HepG2 (cell line): ENCODE results near the gene KCNJ4. TPM values are rescaled to one million over a fixed set of nuclear protein-coding genes. Genes with fewer than 3 reads are reported as not detected.

Source experiments
- ATAC-seq: fragments of 200-7000 bp; cut with Tn5 transposase; 3 replicates; pipeline ENCODE4 v1.9.1; 2020; ENCODE audit warnings: mild to moderate bottlenecking, moderate library complexity
- BruUV-seq: library from RNA; stranded (reverse); fragments of 400-500 nt; replicated peaks from 2 replicates; lab custom pipeline; 2021; lab: Mats Ljungman, UMichigan
- CTCF ChIA-PET: fragments of 300-600 bp; formaldehyde crosslinking; extraction: SDS; loops from one replicate; lab custom pipeline; 2021; ENCODE audit warnings: low total read pairs, inconsistent platforms, low intra/inter-chr PET ratio; lab: Yijun Ruan, JAX
- POLR2A ChIA-PET: fragments of 350-600 bp; sonication (Branson Sonifier 250); formaldehyde crosslinking; loops from one replicate; lab custom pipeline; 2020; ENCODE audit warnings: antibody characterized with exemption, inconsistent platforms; lab: Yijun Ruan, JAX
- DNase-seq: peaks from one replicate; pipeline ENCODE4 v3.0.0-alpha.2; 2015; ENCODE audit warnings: low spot score
- FAIRE-seq: peaks from 3 replicates; lab custom pipeline; 2011; peaks lifted over from hg19 to GRCh38; lab: Jason Lieb, UNC
- H2AFZ ChIP-seq: one replicate; pipeline ENCODE4 v1.6.1; 2011; ENCODE audit warnings: low read length, inconsistent platforms
- H3K27ac ChIP-seq: fragments of 300-600 bp; 3 replicates; pipeline ENCODE4 v1.8.0; 2011; ENCODE audit warnings: mixed run types, mild to moderate bottlenecking, mixed read lengths, low read length, inconsistent platforms; ENCODE audit not compliant: insufficient read depth; ENCODE audit errors: extremely low read length
- H3K27me3 ChIP-seq, 2 experiments: fragments of 200-600 bp in 1 of 2; 2 replicates in 1 of 2; 3 replicates in 1 of 2; pipeline versions ENCODE4 v1.6.0 to v1.8.0; 2011; ENCODE audit warnings: low read length in 2 of 2, mild to moderate bottlenecking in 2 of 2, moderate library complexity in 2 of 2, inconsistent platforms in 1 of 2; ENCODE audit not compliant: insufficient read depth in 2 of 2, control insufficient read depth in 1 of 2
- H3K36me3 ChIP-seq, 2 experiments: fragments of 200-600 bp in 1 of 2; replicated peaks in 1 of 2; 2 replicates in 1 of 2; 3 replicates in 1 of 2; pipeline versions ENCODE4 v1.5.1 to v1.8.0; 2011; ENCODE audit warnings: low read length in 2 of 2, inconsistent platforms in 1 of 2; ENCODE audit not compliant: insufficient read depth in 2 of 2, control insufficient read depth in 1 of 2
- H3K4me1 ChIP-seq: 2 replicates; pipeline ENCODE4 v1.5.1; 2012; ENCODE audit warnings: low read length, inconsistent platforms; ENCODE audit not compliant: insufficient read depth
- H3K4me2 ChIP-seq: 2 replicates; pipeline ENCODE4 v1.6.0; 2011; ENCODE audit warnings: low read depth, low read length, inconsistent platforms
- H3K4me3 ChIP-seq, 3 experiments: fragments of 200-600 bp in 1 of 3; sonication (generic), shearing (Covaris generic) in 1 of 3; replicated peaks in 1 of 3; 2 replicates each; pipeline ENCODE4 v1.5.1; 2011 to 2016; ENCODE audit warnings: low read length in 3 of 3, inconsistent platforms in 2 of 3, low read depth in 2 of 3, mild to moderate bottlenecking in 2 of 3, control low read depth in 1 of 3, mixed read lengths in 1 of 3; ENCODE audit not compliant: insufficient read depth in 1 of 3
- H3K79me2 ChIP-seq: one replicate; pipeline ENCODE4 v1.6.1; 2011; ENCODE audit warnings: low read length, inconsistent platforms; ENCODE audit not compliant: insufficient read depth
- H3K9ac ChIP-seq: 2 replicates; pipeline ENCODE4 v1.6.0; 2011; ENCODE audit warnings: mild to moderate bottlenecking, low read depth, low read length, inconsistent platforms; ENCODE audit not compliant: insufficient read depth
- H3K9me3 ChIP-seq: 2 replicates; pipeline ENCODE4 v1.5.1; 2012; ENCODE audit warnings: mild to moderate bottlenecking, low read length
- H4K20me1 ChIP-seq: 2 replicates; pipeline ENCODE4 v1.6.0; 2011; ENCODE audit warnings: inconsistent platforms, mild to moderate bottlenecking, low read length, moderate library complexity; ENCODE audit not compliant: insufficient read depth
- ATF7 ChIP-seq, 2 experiments: fragments of 450-650 bp in 1 of 2; sonication (generic) in 1 of 2; formaldehyde crosslinking in 1 of 2; IDR thresholded peaks; 2 replicates each; pipeline versions ENCODE4 v1.4.0 to v1.6.1; 2016 to 2020; ENCODE audit warnings: antibody characterized with exemption in 1 of 2, mild to moderate bottlenecking in 1 of 2, missing genetic modification reagents in 1 of 2
- BATF2 ChIP-seq: sonication (generic); formaldehyde crosslinking; IDR thresholded peaks from 2 replicates; pipeline ENCODE4 v1.8.0; 2022; ENCODE audit warnings: mild to moderate bottlenecking, missing genetic modification reagents, moderate library complexity
- DZIP1 ChIP-seq: sonication (generic); formaldehyde crosslinking; IDR thresholded peaks from 2 replicates; pipeline ENCODE4 v1.5.0; 2020; ENCODE audit warnings: mild to moderate bottlenecking, missing genetic modification reagents
- HBP1 ChIP-seq: IDR thresholded peaks from 2 replicates; pipeline ENCODE4 v1.6.1; 2016; ENCODE audit warnings: low read depth, control low read depth
- KLF9 ChIP-seq: IDR thresholded peaks from 2 replicates; pipeline ENCODE4 v1.6.1; 2016; ENCODE audit warnings: low read depth
- MXD1 ChIP-seq: sonication (generic); formaldehyde crosslinking; IDR thresholded peaks from 2 replicates; pipeline ENCODE4 v1.4.0; 2020; ENCODE audit warnings: mild to moderate bottlenecking, missing genetic modification reagents
- PAF1 ChIP-seq: IDR thresholded peaks from 2 replicates; pipeline ENCODE4 v1.6.1; 2016; ENCODE audit warnings: missing genetic modification reagents, missing compliant biosample characterization
- PAWR ChIP-seq: sonication (generic); formaldehyde crosslinking; IDR thresholded peaks from 2 replicates; pipeline ENCODE4 v1.4.0; 2020; ENCODE audit warnings: missing genetic modification reagents, mild to moderate bottlenecking, borderline replicate concordance
- PCBP2 ChIP-seq: fragments of 200-400 bp; formaldehyde crosslinking; optimal IDR thresholded peaks from 2 replicates; pipeline ENCODE3; 2018; ENCODE audit warnings: low read length, low read depth; ENCODE audit not compliant: poor library complexity, severe bottlenecking
- REPIN1 ChIP-seq: sonication (generic); formaldehyde crosslinking; IDR thresholded peaks from 2 replicates; pipeline ENCODE4 v1.8.0; 2022; ENCODE audit warnings: missing genetic modification reagents, low read depth, mild to moderate bottlenecking, borderline replicate concordance
- REXO4 ChIP-seq: sonication (generic); formaldehyde crosslinking; IDR thresholded peaks from 2 replicates; pipeline ENCODE4 v1.8.0; 2022; ENCODE audit warnings: missing genetic modification reagents, mild to moderate bottlenecking, borderline replicate concordance
- SRF ChIP-seq: IDR thresholded peaks from 2 replicates; pipeline ENCODE4 v1.6.1; 2011; ENCODE audit warnings: mild to moderate bottlenecking, low read depth, low read length, moderate library complexity
- ZBTB2 ChIP-seq: sonication (generic); formaldehyde crosslinking; IDR thresholded peaks from 2 replicates; pipeline ENCODE4 v1.8.0; 2022; ENCODE audit warnings: low read depth, missing genetic modification reagents
- ZIK1 ChIP-seq: sonication (generic); formaldehyde crosslinking; IDR thresholded peaks from 2 replicates; pipeline ENCODE4 v1.5.0; 2020; ENCODE audit warnings: mild to moderate bottlenecking, low read depth, missing genetic modification reagents, borderline replicate concordance
- ZMAT5 ChIP-seq: sonication (generic); formaldehyde crosslinking; IDR thresholded peaks from 2 replicates; pipeline ENCODE4 v1.5.0; 2020; ENCODE audit warnings: mild to moderate bottlenecking, low read depth, missing genetic modification reagents, borderline replicate concordance
- ZNF337 ChIP-seq: sonication (generic); formaldehyde crosslinking; IDR thresholded peaks from 2 replicates; pipeline ENCODE4 v1.5.1; 2020; ENCODE audit warnings: missing genetic modification reagents, low read depth, mild to moderate bottlenecking, borderline replicate concordance
- ZNF468 ChIP-seq: sonication (generic); formaldehyde crosslinking; IDR thresholded peaks from 2 replicates; pipeline ENCODE4 v1.8.0; 2022; ENCODE audit warnings: mild to moderate bottlenecking, moderate library complexity, missing genetic modification reagents
- ZNF543 ChIP-seq: sonication (generic); formaldehyde crosslinking; IDR thresholded peaks from 2 replicates; pipeline ENCODE4 v1.4.0; 2020; ENCODE audit warnings: mild to moderate bottlenecking, missing genetic modification reagents
- WGBS: methylation state at CpG from one replicate; pipeline ENCODE4 v1.1.6; 2017; ENCODE audit warnings: low lambda C conversion rate; 5-methylcytosine and 5-hydroxymethylcytosine counted together
- in situ Hi-C: cut with HindIII; loops from 2 replicates; pipeline ENCODE4 v1.10.0; 2017; ENCODE audit warnings: low pct_unique_long_range_greater_than_20kb; ENCODE audit not compliant: extremely low pct_ligation_motif_present
- intact Hi-C: fragments of 100-400 bp; cut with micrococcal nuclease; formaldehyde crosslinking; loops from one replicate; pipeline ENCODE4 v1.10.0; 2022; ENCODE audit not compliant: unreplicated experiment
- polyA plus RNA-seq, 8 experiments: library from polyadenylated mRNA; depleted of rRNA in 3 of 8; stranded (reverse) in 7 of 8; unstranded in 1 of 8; fragments of >200 nt; fragmentation: Illumina TruSeq in 4 of 8; extraction: Trizol in 4 of 8; gene quantifications; 2 replicates each; pipeline versions ENCODE4 v1.2.1 to v1.2.3, GENCODE V29; 2011 to 2016; ENCODE audit warnings: low read depth in 4 of 8, missing spikeins in 1 of 8, mixed read lengths in 1 of 8; ENCODE audit not compliant: insufficient read depth in 1 of 8
- total RNA-seq, 5 experiments: library from RNA; depleted of rRNA; stranded (reverse); fragments of >200 nt; fragmentation: Illumina TruSeq; extraction: Trizol; gene quantifications; 2 replicates each; pipeline ENCODE4 v1.2.3, GENCODE V29; 2016; ENCODE audit warnings: low read depth in 1 of 5

KCNJ4 gene
- total and polyA plus RNA-seq, 2 of the 13 experiments (the other 11 are each of a cell fraction or from before 2014, with no cell fraction given): not detected

GRCh38 chr22:38406617-38407016 is 48.4 kb downstream of the KCNJ4 start:
- H3K9ac ChIP-seq: no peak overlapping the region
- CTCF ChIA-PET: no interaction called here
- FAIRE-seq: no peak
- no peak for TF ChIP-seq PAWR (CRISPR knock-in tag)
- TF ChIP-seq PAF1: no peak
- no peak for TF ChIP-seq PCBP2
- TF ChIP-seq REXO4 (CRISPR knock-in tag): no peak
- no peak for TF ChIP-seq ZNF543 (CRISPR knock-in tag)
- no peak for TF ChIP-seq REPIN1 (CRISPR knock-in tag)
- no peak for TF ChIP-seq BATF2 (CRISPR knock-in tag)
- no peak for TF ChIP-seq ZNF337 (CRISPR knock-in tag)
- TF ChIP-seq ZNF468 (CRISPR knock-in tag): no peak
- no peak for TF ChIP-seq MXD1 (CRISPR knock-in tag)
- TF ChIP-seq ZBTB2 (CRISPR knock-in tag): no peak
- TF ChIP-seq ATF7 (IDR thresholded peaks at IDR 0.05): no peak
- no peak for TF ChIP-seq ATF7 (CRISPR knock-in tag; IDR thresholded peaks at IDR 0.05)
- no peak for TF ChIP-seq KLF9 (CRISPR knock-in tag)
- no peak for TF ChIP-seq DZIP1 (CRISPR knock-in tag)
- no peak for TF ChIP-seq ZIK1 (CRISPR knock-in tag)
- no peak for TF ChIP-seq ZMAT5
- TF ChIP-seq SRF: no peak
- TF ChIP-seq HBP1: no peak

More at GRCh38 chr22:38406617-38407016, 48.4 kb downstream of the KCNJ4 start:
- ATAC-seq (no peak), DNase-seq (no peak)
- H2AFZ ChIP-seq: no peak overlapping the region
- in situ Hi-C loops (no loop called here), intact Hi-C loops (no loop called here)
- no peak overlapping the region for H3K27ac ChIP-seq
- POLR2A ChIA-PET: no interaction called here
- H3K36me3 ChIP-seq: no peaks in the 10 kb centered on the region
- no TSS peak for BruUV-seq
- H3K4me1 ChIP-seq: peaks cover 22% of the 10 kb centered on the region
- WGBS: 68% methylated on average over 4 of the region's 4 CpGs
- H3K9me3 ChIP-seq: no peaks in the 10 kb centered on the region
- no peaks in the 10 kb centered on the region for H3K27me3 ChIP-seq
- H4K20me1 ChIP-seq: no peaks in the 10 kb centered on the region
- no peak overlapping the region for H3K4me3 ChIP-seq
- no peak overlapping the region for H3K4me2 ChIP-seq
- H3K79me2 ChIP-seq: no peaks in the 10 kb centered on the region
